Measurements from ENCODE around the gene FILIP1. TPM values are rescaled to one million over a fixed set of nuclear protein-coding genes. Genes with fewer than 3 reads are reported as not detected.

FILIP1 gene
- total RNA-seq, 2 donors from 2014 or later = not detected

DNA sequence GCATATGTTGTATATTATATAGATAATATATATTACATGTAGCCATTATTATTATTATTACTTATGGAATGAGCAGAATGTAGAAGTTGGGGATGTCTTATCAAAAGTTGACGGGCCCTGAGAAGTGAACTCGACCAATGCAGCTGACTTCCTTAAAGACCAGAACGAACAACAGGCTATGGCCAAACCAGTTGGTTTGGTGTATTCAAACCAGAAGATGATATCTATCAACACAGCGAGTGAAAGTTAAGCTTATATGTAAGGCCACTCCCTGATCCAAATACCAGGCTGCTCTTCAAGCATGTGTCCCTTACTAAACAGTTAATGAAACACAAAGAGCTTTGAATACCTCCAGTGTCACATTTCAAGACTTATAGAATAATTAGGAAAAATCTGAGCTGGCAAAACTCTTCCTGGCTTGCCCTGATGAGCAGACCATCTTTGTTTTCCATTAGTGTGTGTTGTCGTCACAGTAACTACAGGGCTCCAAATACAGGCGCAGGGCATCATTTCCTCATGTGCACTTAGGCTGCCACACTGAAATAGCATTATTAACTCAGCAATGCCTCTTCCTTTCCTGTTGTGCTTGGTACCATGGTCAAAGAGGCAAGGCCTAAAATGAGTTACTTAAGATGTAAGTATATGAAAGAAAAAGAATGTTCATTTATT lies 6.6 kb downstream of the FILIP1 start:
- no peaks in the 10 kb centered on the region for H3K36me3 Mint-ChIP-seq
- no peak for ATAC-seq
- no peaks in the 10 kb centered on the region for H3K4me1 Mint-ChIP-seq (ENCODE audit: low read depth in 2 of 2)
- no peak overlapping the region for H3K4me3 Mint-ChIP-seq
- no peak for DNase-seq (ENCODE audit: low spot score)
- no peak overlapping the region for H3K27ac Mint-ChIP-seq
- peaks cover 3% of the 10 kb centered on the region for H3K9me3 Mint-ChIP-seq
- peaks cover 7 to 10% of the 10 kb centered on the region in 2 donors for H3K27me3 Mint-ChIP-seq

DNA sequence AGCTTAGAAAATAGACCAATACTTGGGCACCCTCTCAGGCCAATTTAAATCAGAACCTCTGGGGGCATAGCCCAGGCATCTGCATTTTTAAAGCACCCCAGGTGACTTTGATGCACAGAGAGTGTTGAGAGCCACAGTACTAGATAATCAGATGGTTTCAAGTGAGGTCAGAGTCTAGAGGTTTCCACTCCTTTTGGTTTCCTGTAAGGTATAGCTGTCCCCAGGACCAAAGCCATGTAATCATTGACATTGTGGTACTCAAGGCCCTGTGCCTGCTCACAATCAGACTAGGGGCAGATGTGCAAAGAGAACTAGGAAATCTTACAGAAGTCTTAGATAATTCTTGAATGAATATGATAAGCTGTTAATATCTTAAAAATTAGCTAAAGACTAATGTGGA lies 9.1 kb downstream of the FILIP1 start:
- Mint-ChIP-seq H3K4me3 (no peak overlapping the region), H3K36me3 (no peaks in the 10 kb centered on the region), H3K27me3 (peaks cover 8 to 29% of the 10 kb centered on the region in 2 donors), H3K9me3 (peaks cover 3% of the 10 kb centered on the region), H3K4me1 (ENCODE audit: low read depth in 2 of 2) (no peaks in the 10 kb centered on the region), H3K27ac (no peak overlapping the region)
- ATAC-seq = no peak
- DNase-seq (ENCODE audit: low spot score) = no peak

DNA sequence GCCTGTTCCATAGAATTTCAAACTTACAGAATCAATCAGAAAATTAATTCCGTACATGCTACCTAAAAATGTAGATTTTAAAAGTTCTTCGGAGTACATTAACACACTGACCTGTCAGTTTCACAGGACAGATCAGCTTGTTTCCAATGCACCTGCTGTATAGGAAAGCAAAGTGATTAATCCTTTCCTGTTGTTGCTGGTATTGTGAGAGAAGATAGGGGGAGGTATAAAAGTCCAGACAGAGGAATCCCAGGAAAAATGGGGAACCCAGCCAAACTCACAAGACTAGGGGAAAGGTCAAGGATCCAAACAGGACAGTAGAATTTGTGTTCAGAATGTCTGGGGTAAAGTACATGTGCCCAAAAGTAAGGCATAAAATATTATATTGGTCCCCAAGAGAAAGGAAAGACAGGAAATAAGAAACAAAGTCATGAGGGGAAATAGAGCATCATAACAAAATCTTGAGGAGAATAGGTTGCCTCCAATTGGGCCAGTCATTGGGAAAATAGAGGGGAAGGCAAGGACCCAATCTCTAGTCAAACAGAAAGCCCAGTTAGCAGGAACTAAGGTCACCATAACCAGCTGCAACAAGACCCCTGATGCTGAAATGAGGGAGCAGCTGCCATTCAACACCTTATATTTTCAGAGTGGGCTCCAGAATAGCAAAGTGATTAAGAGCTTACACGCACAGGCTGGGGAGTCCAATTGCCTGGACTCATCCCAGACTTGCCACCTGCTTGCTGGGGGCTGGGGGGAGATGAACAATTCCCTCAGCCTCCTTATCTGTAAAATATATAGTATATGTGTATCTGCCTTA lies 10.3 kb downstream of the FILIP1 start:
- Mint-ChIP-seq H3K27me3 (peaks cover 8 to 29% of the 10 kb centered on the region in 2 donors), H3K27ac (no peak overlapping the region), H3K4me1 (ENCODE audit: low read depth in 2 of 2) (no peaks in the 10 kb centered on the region), H3K36me3 (no peaks in the 10 kb centered on the region), H3K9me3 (peaks cover 3% of the 10 kb centered on the region), H3K4me3 (no peak overlapping the region)
- no peak for ATAC-seq
- DNase-seq (ENCODE audit: low spot score) = no peak

DNA sequence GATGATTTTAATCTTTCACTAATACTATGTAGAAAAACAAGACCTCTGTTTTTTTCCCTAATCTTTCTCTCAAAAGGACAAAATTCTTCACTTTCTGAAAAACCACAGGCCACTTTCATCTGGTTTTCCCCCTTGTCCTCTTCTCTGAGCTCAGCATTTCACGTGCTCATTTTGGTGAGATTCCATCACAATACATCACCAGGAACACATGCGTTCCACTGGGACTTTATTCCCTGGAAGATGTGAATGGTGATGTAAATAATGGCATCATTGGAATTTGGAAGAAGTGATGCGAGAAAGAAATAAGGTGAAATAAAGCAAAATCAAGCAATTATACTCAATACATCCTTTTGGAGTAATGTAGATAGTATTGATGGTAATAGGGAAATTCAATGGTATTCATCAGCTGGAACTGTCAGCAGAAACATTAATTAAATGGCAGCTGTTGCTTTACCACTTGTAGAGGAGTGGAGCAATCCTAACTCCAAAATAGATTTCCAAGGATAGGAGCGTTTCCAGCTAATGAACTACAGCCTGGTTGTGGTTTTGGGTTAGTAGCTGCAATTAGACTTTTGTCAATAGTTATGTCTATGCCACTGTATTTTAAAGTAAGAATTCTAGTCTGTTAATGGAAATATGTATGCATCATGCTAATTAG lies 11.5 kb downstream of the FILIP1 start:
- Mint-ChIP-seq H3K36me3 (no peaks in the 10 kb centered on the region), H3K9me3 (peaks cover 3% of the 10 kb centered on the region), H3K4me1 (ENCODE audit: low read depth in 2 of 2) (no peaks in the 10 kb centered on the region), H3K27ac (no peak overlapping the region), H3K4me3 (no peak overlapping the region), H3K27me3 (peaks cover 9 to 37% of the 10 kb centered on the region in 2 donors)
- ATAC-seq (no peak), DNase-seq (ENCODE audit: low spot score) (no peak)

DNA sequence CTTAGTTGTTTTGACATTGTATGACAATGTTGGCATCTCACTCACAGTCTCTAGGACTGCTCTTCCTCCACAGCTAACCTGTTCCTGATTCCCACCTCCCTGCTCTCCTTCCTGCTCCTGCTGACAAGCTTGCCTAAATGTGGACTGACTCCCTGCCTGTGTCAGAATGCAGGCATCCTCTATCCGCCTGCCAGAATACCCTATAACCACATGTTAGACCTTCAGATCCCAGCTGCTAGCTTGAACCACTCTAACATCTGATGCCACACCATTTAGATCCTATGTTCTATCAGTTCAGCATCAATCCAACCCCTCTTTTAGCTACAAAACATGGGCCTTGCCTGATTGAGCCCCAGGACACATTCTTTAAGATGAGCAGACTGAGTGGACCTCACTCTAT lies 12.2 kb downstream of the FILIP1 start:
- DNase-seq (ENCODE audit: low spot score) (no peak), ATAC-seq (no peak)
- Mint-ChIP-seq H3K27ac (no peak overlapping the region), H3K36me3 (no peaks in the 10 kb centered on the region), H3K9me3 (peaks cover 3% of the 10 kb centered on the region), H3K27me3 (peaks cover 10 to 41% of the 10 kb centered on the region in 2 donors), H3K4me1 (ENCODE audit: low read depth in 2 of 2) (no peaks in the 10 kb centered on the region), H3K4me3 (no peak overlapping the region)

DNA sequence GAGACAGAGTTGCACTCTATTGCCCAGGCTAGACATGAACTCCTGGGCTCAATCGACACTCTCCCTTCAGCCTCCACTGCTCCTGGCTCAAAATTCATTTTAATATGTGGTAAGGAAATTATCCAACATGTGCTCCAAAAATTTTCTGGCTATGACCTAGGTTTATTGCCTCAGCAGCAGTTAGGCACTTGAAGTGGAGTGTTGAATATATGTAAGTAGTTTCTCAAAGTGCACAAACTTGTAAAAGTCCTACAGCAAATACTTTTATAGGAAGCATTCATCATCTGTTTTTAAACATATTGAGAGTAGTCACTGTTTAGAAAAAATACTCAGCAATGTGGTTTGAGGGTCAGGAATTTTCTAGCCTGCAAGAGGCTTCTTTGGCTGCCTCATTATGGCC lies 13.2 kb downstream of the FILIP1 start:
- DNase-seq (ENCODE audit: low spot score) (no peak), ATAC-seq (no peak)
- H3K4me1 Mint-ChIP-seq (ENCODE audit: low read depth in 2 of 2) = no peaks in the 10 kb centered on the region
- no peak overlapping the region for H3K4me3 Mint-ChIP-seq
- peaks cover 8 to 41% of the 10 kb centered on the region in 2 donors for H3K27me3 Mint-ChIP-seq
- no peak overlapping the region for H3K27ac Mint-ChIP-seq
- H3K36me3 Mint-ChIP-seq = no peaks in the 10 kb centered on the region
- no peaks in the 10 kb centered on the region for H3K9me3 Mint-ChIP-seq

DNA sequence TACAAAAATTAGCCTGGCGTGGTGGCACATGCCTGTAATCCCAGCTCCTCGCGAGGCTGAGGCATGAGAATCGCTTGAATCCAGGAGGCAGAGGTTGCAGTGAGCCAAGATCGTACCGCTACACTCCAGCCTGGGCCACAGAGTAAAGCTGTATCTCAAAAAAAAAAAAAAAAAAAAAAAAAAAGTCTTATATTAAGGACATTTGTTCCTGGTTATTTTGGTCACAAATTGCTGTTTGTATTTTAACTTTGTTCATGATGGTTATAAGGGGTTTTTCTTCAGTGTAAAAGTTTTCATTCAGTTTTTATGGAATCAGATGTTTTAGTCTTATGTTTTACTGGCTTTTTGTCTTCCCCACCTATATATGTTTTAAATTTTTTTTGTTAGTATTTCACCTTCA lies 13.9 kb downstream of the FILIP1 start:
- DNase-seq (ENCODE audit: low spot score) = no peak
- Mint-ChIP-seq H3K36me3 (no peaks in the 10 kb centered on the region), H3K9me3 (no peaks in the 10 kb centered on the region), H3K4me3 (no peak overlapping the region), H3K4me1 (ENCODE audit: low read depth in 2 of 2) (no peaks in the 10 kb centered on the region), H3K27me3 (peaks cover 9 to 41% of the 10 kb centered on the region in 2 donors), H3K27ac (no peak overlapping the region)
- no peak for ATAC-seq

DNA sequence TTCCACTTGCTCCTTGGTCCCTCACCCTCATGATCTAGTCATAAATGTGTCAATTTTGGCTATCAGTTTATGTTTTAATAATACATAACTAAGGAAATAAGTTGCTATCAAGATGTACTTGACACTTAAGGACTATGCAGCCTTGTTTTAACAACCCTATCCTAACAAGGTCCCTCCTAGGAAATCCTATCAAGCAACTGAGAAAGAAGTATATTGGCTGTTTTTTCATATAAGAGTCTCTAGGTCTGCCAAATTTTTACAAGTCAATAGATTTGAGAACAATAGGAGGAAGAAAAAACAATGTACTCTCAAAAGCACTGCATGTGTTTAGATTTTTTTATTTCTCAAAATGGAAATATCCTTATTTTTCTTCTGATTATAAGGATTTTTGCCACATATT lies 14.7 kb downstream of the FILIP1 start:
- no peak overlapping the region for H3K27ac Mint-ChIP-seq
- peaks cover 10 to 41% of the 10 kb centered on the region in 2 donors for H3K27me3 Mint-ChIP-seq
- H3K4me1 Mint-ChIP-seq (ENCODE audit: low read depth in 2 of 2) = no peaks in the 10 kb centered on the region
- no peaks in the 10 kb centered on the region for H3K9me3 Mint-ChIP-seq
- no peak overlapping the region for H3K4me3 Mint-ChIP-seq
- no peak for ATAC-seq
- DNase-seq (ENCODE audit: low spot score) = no peak
- H3K36me3 Mint-ChIP-seq = no peaks in the 10 kb centered on the region

DNA sequence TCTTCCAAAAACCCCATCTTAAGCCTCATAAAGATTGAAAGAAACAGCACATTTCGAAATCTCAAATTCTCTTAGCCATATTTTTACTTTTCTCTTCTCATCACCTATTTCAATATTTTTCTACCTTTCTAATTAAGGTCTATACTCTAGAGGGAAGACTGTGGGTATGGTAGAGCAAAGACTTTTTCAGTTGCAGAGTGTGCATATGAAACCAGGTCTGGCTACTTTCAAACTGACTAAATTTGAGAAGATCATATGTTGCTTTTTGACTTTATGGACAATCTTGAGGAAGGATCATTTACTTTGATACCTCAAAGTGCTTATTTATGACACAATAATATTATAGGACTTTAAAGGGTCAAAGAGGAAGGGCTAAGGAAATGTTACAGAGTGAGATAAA lies 20.7 kb downstream of the FILIP1 start:
- no peaks in the 10 kb centered on the region for H3K9me3 Mint-ChIP-seq
- H3K27me3 Mint-ChIP-seq = peaks cover 5 to 21% of the 10 kb centered on the region in 2 donors
- no peak overlapping the region for H3K27ac Mint-ChIP-seq
- DNase-seq (ENCODE audit: low spot score) (no peak), ATAC-seq (no peak)
- H3K4me1 Mint-ChIP-seq (ENCODE audit: low read depth in 2 of 2) = no peaks in the 10 kb centered on the region
- peaks cover under 1% of the 10 kb centered on the region for H3K36me3 Mint-ChIP-seq
- no peak overlapping the region for H3K4me3 Mint-ChIP-seq

DNA sequence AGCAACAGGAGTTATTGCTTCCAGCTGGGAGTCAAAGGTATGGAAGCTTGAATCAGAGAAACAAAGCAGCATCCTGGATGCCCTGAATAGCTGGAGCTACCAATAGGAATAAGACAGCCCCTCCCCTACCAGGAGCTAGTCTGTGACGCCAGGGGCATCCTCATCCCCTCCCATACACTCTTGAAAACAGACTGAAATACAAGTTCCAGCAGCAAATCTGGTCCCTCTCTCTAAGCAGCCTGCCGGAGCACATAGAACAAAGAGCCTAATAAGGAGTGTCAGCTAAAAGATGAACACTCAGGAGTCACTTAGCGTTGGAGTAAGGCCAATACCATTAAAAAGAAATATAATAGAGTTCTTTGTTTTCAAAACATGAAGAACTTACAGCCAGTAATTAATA lies 25.6 kb downstream of the FILIP1 start:
- peaks cover 7% of the 10 kb centered on the region for H3K36me3 Mint-ChIP-seq
- no peak overlapping the region for H3K27ac Mint-ChIP-seq
- no peaks in the 10 kb centered on the region for H3K4me1 Mint-ChIP-seq (ENCODE audit: low read depth in 2 of 2)
- H3K4me3 Mint-ChIP-seq = no peak overlapping the region
- DNase-seq (ENCODE audit: low spot score) (no peak), ATAC-seq (no peak)
- H3K27me3 Mint-ChIP-seq = peaks cover 3 to 16% of the 10 kb centered on the region in 2 donors
- H3K9me3 Mint-ChIP-seq = peaks cover 9% of the 10 kb centered on the region

DNA sequence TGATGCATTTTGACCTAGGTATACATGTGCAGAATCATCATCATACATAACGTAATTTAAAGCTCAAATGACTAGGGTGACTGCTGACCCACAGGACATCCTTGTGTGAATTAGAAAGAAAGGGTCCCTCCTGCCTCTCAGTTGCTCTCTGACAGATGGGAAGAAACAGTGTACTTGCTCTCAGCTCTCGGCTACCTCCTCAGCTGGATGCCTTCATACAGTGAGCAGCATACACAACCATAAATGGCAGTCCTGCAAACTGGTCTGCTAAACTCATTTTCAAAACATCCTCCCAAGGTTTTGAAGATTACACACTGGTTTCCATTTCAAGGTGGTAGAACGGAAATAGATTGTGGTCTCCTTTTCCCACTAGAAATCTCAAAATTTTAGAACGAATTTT lies 26.3 kb downstream of the FILIP1 start:
- ATAC-seq = no peak
- Mint-ChIP-seq H3K4me3 (no peak overlapping the region), H3K4me1 (ENCODE audit: low read depth in 2 of 2) (no peaks in the 10 kb centered on the region), H3K27me3 (peaks cover 3 to 16% of the 10 kb centered on the region in 2 donors), H3K36me3 (peaks cover 7% of the 10 kb centered on the region), H3K9me3 (peaks cover 9% of the 10 kb centered on the region), H3K27ac (no peak overlapping the region)
- no peak for DNase-seq (ENCODE audit: low spot score)

DNA sequence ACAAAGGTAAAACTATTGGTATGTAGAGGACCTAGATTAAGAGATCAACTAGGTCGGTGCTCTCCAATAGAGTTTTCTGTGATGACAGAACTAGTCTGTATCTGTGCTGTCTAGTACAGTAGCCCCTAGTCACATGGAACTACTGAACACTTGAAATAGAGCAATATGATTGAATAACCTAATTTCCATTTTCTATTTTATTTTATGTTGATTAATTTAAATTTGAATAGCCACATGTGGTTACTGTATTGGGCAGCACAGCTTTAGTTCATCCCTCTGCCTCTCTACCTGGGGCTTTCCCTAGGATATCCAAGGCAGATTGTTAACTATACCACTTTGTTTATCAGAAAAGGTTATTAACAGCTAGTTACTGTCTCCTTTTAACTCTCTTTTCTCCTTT lies 27.0 kb downstream of the FILIP1 start:
- Mint-ChIP-seq H3K9me3 (peaks cover 9% of the 10 kb centered on the region), H3K27me3 (peaks cover 3 to 22% of the 10 kb centered on the region in 2 donors), H3K4me1 (ENCODE audit: low read depth in 2 of 2) (no peaks in the 10 kb centered on the region), H3K36me3 (peaks cover 7% of the 10 kb centered on the region), H3K27ac (no peak overlapping the region), H3K4me3 (no peak overlapping the region)
- ATAC-seq (no peak), DNase-seq (ENCODE audit: low spot score) (no peak)

DNA sequence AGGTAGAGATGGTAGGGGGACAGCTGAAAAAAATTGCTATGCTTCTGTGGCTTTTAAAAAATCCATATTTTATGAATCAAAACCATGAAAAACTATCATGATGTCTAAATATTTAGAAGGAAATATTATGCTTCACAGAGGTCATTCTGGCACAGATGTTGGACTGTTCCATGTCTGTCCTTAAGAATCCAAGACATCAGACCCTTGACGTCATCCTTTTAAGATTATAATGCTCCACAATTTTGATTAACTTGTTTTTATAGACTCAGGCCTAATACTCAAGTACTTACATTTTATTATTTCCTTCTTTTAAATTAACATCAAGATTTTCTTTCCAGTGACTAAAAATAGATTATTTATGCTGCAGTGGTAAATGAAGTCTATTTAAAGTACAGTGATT lies 29.7 kb downstream of the FILIP1 start:
- no peaks in the 10 kb centered on the region for H3K4me1 Mint-ChIP-seq (ENCODE audit: low read depth in 2 of 2)
- no peak overlapping the region for H3K27ac Mint-ChIP-seq

DNA sequence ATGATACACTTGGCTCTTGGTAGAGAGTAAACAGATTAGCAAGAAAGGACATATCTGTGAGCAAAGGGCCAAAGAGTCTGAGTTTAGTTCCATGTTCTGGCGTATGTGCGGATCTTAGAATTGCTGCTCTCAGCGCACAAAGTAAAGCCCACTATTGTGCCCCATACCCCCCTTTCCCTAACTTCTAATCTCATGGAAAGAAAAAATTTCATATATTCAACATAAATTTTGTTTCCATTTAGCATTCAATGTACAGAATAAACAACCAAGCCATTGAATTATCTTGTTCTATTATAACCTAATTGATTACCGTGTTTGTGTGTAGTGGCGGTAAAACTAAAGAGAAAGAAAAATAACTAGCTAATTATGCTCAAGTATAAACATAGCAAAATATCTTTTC lies 30.5 kb downstream of the FILIP1 start:
- H3K36me3 Mint-ChIP-seq = peaks cover 7% of the 10 kb centered on the region
- H3K4me1 Mint-ChIP-seq (ENCODE audit: low read depth in 2 of 2) = no peaks in the 10 kb centered on the region
- H3K27ac Mint-ChIP-seq = no peak overlapping the region
- peaks cover 11% of the 10 kb centered on the region for H3K9me3 Mint-ChIP-seq
- no peak for ATAC-seq
- no peak for DNase-seq (ENCODE audit: low spot score)
- H3K27me3 Mint-ChIP-seq = peaks cover 3 to 13% of the 10 kb centered on the region in 2 donors
- no peak overlapping the region for H3K4me3 Mint-ChIP-seq

More for the DNA sequence above, 29.7 kb downstream of the FILIP1 start:
- Mint-ChIP-seq H3K36me3 (peaks cover 7% of the 10 kb centered on the region), H3K27me3 (peaks cover 3 to 13% of the 10 kb centered on the region in 2 donors), H3K4me3 (no peak overlapping the region), H3K9me3 (peaks cover 11% of the 10 kb centered on the region)
- ATAC-seq (no peak), DNase-seq (ENCODE audit: low spot score) (no peak)

Data from natural killer cell treated with Interleukin-12 subunit alpha and Interleukin-12 subunit beta and Interleukin-15 and Interleukin-18, amount 100 ng/mL, for 72 hours (primary cell).